SK-N-SH (cell line): ENCODE results near the gene P3H3.

ENCODE experiments used
- TEAD4 ChIP-seq: IDR thresholded peaks from 2 replicates; pipeline ENCODE4 v1.4.0; 2012; ENCODE audit warnings: mild to moderate bottlenecking, borderline replicate concordance; ENCODE audit not compliant: insufficient read depth
- YY1 ChIP-seq: IDR thresholded peaks from 2 replicates; pipeline ENCODE4 v1.4.0; 2012; ENCODE audit warnings: low read depth, mild to moderate bottlenecking

- TF ChIP-seq YY1 (no peak), TEAD4 (no peak)
Observed at GRCh38 chr12:6860942-6861341, 32.7 kb downstream of the P3H3 start.
